MCF 10A (cell line): ENCODE data around the gene CETN2. TPM values are rescaled to one million over a fixed set of nuclear protein-coding genes. Genes with fewer than 3 reads are reported as not detected.

Experiments used
- Bru-seq: library from RNA; stranded (reverse); fragments of 400-500 nt; gene quantifications from one replicate; lab custom pipeline; 2021; lab: Mats Ljungman, UMichigan
- BruChase-seq, 2 experiments: library from RNA; stranded (reverse); fragments of 400-500 nt; gene quantifications; one replicate each; lab custom pipeline; 2021; lab: Mats Ljungman, UMichigan
- BruUV-seq: library from RNA; stranded (reverse); fragments of 400-500 nt; replicated peaks from 2 replicates; lab custom pipeline; 2021; lab: Mats Ljungman, UMichigan
- CTCF ChIA-PET: fragments of 300-600 bp; sonication (Branson Sonifier 250); formaldehyde crosslinking; extraction: SDS; loops from one replicate; lab custom pipeline; 2021; ENCODE audit warnings: antibody characterized with exemption, inconsistent platforms; lab: Yijun Ruan, JAX
- POLR2A ChIA-PET: fragments of 300-600, 350-650 bp; sonication (Branson Sonifier 250); formaldehyde crosslinking; extraction: SDS; loops from one replicate; lab custom pipeline; 2020; ENCODE audit warnings: antibody characterized with exemption, inconsistent platforms; lab: Yijun Ruan, JAX
- DNase-seq: peaks from one replicate; pipeline ENCODE4 v3.0.0-alpha.2; 2018; ENCODE audit not compliant: unreplicated experiment
- H3K27ac Mint-ChIP-seq: one replicate; pipeline ENCODE4 v1.8.0; 2022; ENCODE audit warnings: mild to moderate bottlenecking, low read depth, mixed read lengths; ENCODE audit not compliant: unreplicated experiment
- H3K27me3 Mint-ChIP-seq: one replicate; pipeline ENCODE4 v1.8.0; 2022; ENCODE audit warnings: mixed read lengths; ENCODE audit not compliant: insufficient read depth, unreplicated experiment
- H3K36me3 Mint-ChIP-seq: one replicate; pipeline ENCODE4 v1.8.0; 2022; ENCODE audit warnings: mild to moderate bottlenecking, moderate library complexity, mixed read lengths; ENCODE audit not compliant: insufficient read depth, unreplicated experiment
- H3K4me1 Mint-ChIP-seq: one replicate; pipeline ENCODE4 v1.8.0; 2022; ENCODE audit warnings: mixed read lengths; ENCODE audit not compliant: insufficient read depth, unreplicated experiment
- H3K4me3 Mint-ChIP-seq: one replicate; pipeline ENCODE4 v1.8.0; 2022; ENCODE audit warnings: mild to moderate bottlenecking, moderate library complexity, mixed read lengths; ENCODE audit not compliant: unreplicated experiment
- H3K9me3 Mint-ChIP-seq: one replicate; pipeline ENCODE4 v1.8.0; 2022; ENCODE audit warnings: mixed read lengths; ENCODE audit not compliant: unreplicated experiment
- intact Hi-C: fragments of 100-400 bp; cut with micrococcal nuclease; formaldehyde crosslinking; loops from 2 replicates; pipeline ENCODE4 v1.14.1; 2022
- long read RNA-seq: library from polyadenylated mRNA; stranded (forward); transcript quantifications from one replicate; pipeline ENCODE4 v2.0.0, GENCODE V29; 2022
- total RNA-seq: library from RNA; stranded (reverse); gene quantifications from 2 replicates; pipeline ENCODE4 v1.2.3, GENCODE V29; 2022
- TF ChIP-seq, protein P1 (sequence below): fragments of 200-600 bp; IDR thresholded peaks from one replicate; pipeline ENCODE4 v1.8.0; 2022; ENCODE audit warnings: antibody characterized with exemption, mild to moderate bottlenecking; ENCODE audit not compliant: unreplicated experiment

The CETN2 gene
- total RNA-seq: 22.5 and 29.3 TPM in 2 replicates
- Bru-seq, nascent RNA: percentile 71 among the genes with signal in this experiment
- percentile 93 among the genes with signal in this experiment for BruChase-seq, experiment 1, labeled RNA remaining after a 6-hour chase
- percentile 85 among the genes with signal in this experiment for BruChase-seq, experiment 2, labeled RNA remaining after a 2-hour chase
- long read RNA-seq, transcript CETN2-201 (5 exons, 1,454 nt): major isoform, 45 of 55 reads
- long read RNA-seq, partial matches to known transcripts: 5 of 55 reads
- long read RNA-seq, other reads (novel, unspliced or antisense): 5 of 55 reads

DNA sequence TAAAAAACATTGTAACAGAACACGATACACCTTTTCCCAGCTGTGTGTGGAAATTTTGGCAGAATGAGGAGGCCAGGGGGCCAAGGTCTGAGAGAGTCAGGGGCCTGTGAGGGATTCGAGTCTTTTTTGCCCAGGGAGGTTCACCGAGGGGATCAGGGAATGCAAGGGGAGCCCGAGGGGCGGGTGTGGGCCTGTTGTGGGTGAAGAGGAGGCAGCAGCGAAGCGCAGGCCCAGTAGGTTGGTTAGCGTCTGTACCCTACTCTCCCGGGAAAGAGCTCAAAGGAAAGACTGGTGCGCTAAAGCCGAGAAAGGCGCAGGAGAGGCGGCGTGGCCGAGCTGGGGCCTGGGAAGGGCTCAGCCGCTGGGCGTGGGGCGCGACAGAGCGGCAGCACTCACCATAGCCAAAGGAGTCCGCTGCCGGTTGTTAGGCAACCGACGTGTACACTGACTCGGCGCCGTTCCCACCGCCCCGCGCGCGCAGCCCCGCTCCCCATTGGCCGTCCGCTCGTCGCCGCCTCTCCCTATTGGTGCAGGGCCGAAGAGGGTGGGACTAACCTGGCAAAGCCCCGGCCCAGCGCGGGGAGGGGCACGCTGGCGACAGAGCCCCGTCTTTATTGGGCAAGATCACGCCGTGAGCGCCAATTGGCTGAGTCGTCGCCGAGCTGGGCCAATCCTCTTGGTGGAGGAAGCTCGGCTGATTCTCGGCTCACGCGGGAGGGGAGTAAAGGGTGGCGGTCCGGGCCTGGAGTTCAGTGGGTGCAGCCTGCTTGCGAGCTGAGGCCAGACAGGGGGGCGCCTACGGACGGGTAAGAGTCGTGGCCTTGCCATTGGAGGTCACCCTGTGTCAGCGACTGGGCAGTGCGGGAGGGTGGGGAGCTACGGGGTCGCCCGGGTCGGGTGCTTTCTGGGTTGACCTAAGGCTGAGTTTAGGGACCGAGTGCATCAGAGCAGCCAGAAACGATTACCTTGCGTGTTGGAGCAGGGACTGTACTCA is at the start of gene CETN2, which contains the start of gene NSDHL:
CETN2 (minus strand) TSS at position 446 of the 994 bp plus-strand sequence; CDS start at position 399, 47 bp downstream.
NSDHL (plus strand) TSS at position 752 of the 994 bp plus-strand sequence. CDS start 15,262 bp downstream, outside the sequence.
- H3K27ac Mint-ChIP-seq: peak within 1 kb of the TSS; percentile 99
- TF ChIP-seq, protein P1, sequence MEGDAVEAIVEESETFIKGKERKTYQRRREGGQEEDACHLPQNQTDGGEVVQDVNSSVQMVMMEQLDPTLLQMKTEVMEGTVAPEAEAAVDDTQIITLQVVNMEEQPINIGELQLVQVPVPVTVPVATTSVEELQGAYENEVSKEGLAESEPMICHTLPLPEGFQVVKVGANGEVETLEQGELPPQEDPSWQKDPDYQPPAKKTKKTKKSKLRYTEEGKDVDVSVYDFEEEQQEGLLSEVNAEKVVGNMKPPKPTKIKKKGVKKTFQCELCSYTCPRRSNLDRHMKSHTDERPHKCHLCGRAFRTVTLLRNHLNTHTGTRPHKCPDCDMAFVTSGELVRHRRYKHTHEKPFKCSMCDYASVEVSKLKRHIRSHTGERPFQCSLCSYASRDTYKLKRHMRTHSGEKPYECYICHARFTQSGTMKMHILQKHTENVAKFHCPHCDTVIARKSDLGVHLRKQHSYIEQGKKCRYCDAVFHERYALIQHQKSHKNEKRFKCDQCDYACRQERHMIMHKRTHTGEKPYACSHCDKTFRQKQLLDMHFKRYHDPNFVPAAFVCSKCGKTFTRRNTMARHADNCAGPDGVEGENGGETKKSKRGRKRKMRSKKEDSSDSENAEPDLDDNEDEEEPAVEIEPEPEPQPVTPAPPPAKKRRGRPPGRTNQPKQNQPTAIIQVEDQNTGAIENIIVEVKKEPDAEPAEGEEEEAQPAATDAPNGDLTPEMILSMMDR: no peak
- BruUV-seq: TSS peak; percentile 55
- peaks cover 13% of the 10 kb centered on the region for H3K9me3 Mint-ChIP-seq
- peaks cover 16% of the 10 kb centered on the region for H3K36me3 Mint-ChIP-seq
- intact Hi-C loops: loop anchor here (2.0 kb wide), 1 partner anchor 96 kb away; no protein-coding TSS in a partner anchor
- peak; percentile 94 for DNase-seq
- ChIA-PET POLR2A (interaction anchor here (0.6 to 1.5 kb wide), 12 partner anchors 9 to 1968 kb away, joined by 3 to 12 read pairs (median 4); partner anchors contain the start of gene ZNF275), CTCF (interaction anchor here (0.6 to 5.8 kb wide), 8 partner anchors 9 to 1078 kb away, joined by 3 to 32 read pairs (median 4); no protein-coding TSS in a partner anchor)
- H3K4me3 Mint-ChIP-seq: peak within 1 kb of the TSS; percentile 93
- H3K27me3 Mint-ChIP-seq: no peaks in the 10 kb centered on the region
- peaks cover 7% of the 10 kb centered on the region for H3K4me1 Mint-ChIP-seq

DNA sequence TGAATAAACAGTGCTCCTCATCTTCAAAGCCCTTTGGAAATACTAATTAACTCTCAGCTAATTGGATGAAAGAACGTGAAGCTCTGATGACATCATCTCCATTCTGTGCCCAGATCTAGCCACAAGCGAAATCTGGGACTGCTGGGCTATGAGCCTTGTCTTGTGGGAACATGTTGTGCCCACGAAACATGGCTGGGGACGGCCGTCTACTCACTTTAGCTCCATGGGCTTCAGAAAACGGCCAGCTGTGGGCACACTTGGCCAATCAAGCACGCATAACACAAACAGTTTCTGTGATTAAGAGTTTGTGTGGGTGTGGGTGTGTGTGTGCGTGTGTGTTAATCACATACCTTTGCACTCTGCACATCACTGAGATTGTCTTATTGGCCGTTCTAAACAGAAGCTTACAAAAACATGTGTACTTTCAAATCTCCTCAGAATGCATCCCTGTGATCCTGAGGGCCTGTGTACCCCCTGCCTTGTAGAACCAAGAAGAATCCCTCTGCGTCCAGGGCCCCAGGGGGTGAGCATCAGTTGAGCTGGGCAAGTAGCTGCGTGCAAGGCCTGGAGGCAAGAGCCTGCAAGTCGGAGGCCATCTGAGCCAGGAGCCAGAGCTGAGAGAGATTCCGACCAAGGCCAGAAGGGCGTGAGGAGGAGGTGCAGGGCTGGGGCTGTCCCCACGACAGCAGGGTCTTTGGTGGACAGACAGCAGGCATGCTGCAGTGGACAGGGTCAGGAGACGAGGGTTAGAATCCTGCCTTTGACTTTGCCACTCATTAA is 48.6 kb upstream of the CETN2 start:
- H3K27me3 Mint-ChIP-seq: no peaks in the 10 kb centered on the region
- DNase-seq: peak; percentile 56
- TF ChIP-seq, protein P1: no peak
- peak overlapping the region; percentile 51 for H3K27ac Mint-ChIP-seq
- intact Hi-C loops: no loop called here
- ChIA-PET CTCF (interaction anchor here (0.6 to 1.9 kb wide), 9 partner anchors 12 to 1126 kb away, joined by 3 to 18 read pairs (median 3); no protein-coding TSS in a partner anchor), POLR2A (interaction anchor here (1.0 to 1.7 kb wide), 10 partner anchors 10 to 49 kb away, joined by 3 to 9 read pairs (median 4); partner anchors contain the start of genes CETN2 and NSDHL)
- peaks cover 11% of the 10 kb centered on the region for H3K9me3 Mint-ChIP-seq
- H3K4me3 Mint-ChIP-seq: no peak overlapping the region
- BruUV-seq: no TSS peak
- H3K4me1 Mint-ChIP-seq: peaks cover 15% of the 10 kb centered on the region
- H3K36me3 Mint-ChIP-seq: no peaks in the 10 kb centered on the region

DNA sequence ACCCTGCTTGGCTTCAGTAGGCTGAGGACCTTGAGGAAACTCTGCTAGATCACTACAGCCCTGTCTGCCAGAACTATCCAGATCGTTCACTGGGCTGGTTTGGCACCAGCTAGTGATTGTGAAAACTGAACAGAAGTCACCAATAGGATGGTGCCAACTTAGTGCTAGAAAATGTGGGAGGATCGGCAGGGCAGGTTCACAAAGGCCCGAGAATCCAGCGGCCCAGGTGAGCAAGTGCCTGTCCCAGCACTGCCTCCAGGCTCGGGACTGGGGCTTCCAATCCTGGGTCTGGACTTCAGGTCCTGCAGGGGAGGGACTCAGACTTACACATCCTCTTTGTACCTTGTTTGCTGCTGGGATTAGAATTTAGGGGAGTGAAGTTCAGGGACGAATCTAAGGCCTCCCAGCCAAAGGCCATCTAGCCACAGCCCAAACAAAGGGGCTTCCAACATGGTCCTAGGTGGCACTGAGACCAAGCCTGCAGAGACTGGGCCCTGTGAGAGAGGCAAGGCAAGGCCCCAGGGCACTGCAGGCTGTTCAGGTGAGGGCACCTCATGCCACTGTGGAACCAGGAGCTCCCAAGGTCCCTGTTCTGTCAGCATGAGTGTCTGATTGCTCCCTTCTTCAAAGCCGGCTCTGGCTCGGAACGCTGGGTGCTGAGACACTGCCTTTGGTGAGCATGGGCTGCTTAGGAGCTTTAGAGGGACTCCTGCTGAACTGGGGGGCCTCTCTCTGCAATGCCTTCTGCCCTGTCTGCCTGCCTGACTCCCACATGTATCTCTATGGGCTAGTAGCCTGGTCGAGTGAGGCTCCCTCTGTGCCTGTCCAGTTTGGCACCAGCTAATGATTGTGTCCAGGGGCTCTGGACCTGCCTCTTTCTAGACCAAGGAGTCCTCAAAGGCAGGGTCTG is 46.6 kb upstream of the CETN2 start:
- ChIA-PET POLR2A (interaction anchor here (0.7 to 1.2 kb wide), 2 partner anchors 14 to 64 kb away, joined by 3 to 4 read pairs; no protein-coding TSS in a partner anchor), CTCF (interaction anchor here (1.7 kb wide), 1 partner anchor 56 kb away, joined by 5 read pairs; no protein-coding TSS in a partner anchor)
- Mint-ChIP-seq H3K9me3 (peaks cover 20% of the 10 kb centered on the region), H3K27ac (peak overlapping the region; percentile 47), H3K4me1 (peaks cover 15% of the 10 kb centered on the region), H3K36me3 (peaks cover 1% of the 10 kb centered on the region), H3K27me3 (no peaks in the 10 kb centered on the region), H3K4me3 (no peak overlapping the region)
- BruUV-seq: no TSS peak
- intact Hi-C loops: no loop called here
- peak; percentile 45 for DNase-seq
- TF ChIP-seq, protein P1: no peak
